Measurements from ENCODE around the gene C19orf44.

The C19orf44 gene

GRCh38 chr19:16559780-16560276 lies 63.6 kb downstream of the C19orf44 start:
- DNase-seq (ENCODE audit: low read depth) = peak; percentile 51
- TF ChIP-seq CTCF (conservative IDR thresholded peaks at IDR 0.05; ENCODE audit: low read depth, low read length) = no peak
- H3K4me3 ChIP-seq (ENCODE audit: low read depth, low read length) = no peak overlapping the region

- no peak for DNase-seq (ENCODE audit: low read depth)
- TF ChIP-seq CTCF (conservative IDR thresholded peaks at IDR 0.05; ENCODE audit: low read depth, low read length) = no peak
- no peak overlapping the region for H3K4me3 ChIP-seq (ENCODE audit: low read depth, low read length)
These were observed 65.2 kb downstream of the C19orf44 start for GRCh38 chr19:16561382-16561781.

- no peak for DNase-seq (ENCODE audit: low read depth)
- no peak for TF ChIP-seq CTCF (conservative IDR thresholded peaks at IDR 0.05; ENCODE audit: low read depth, low read length)
These were observed 66.4 kb downstream of the C19orf44 start for GRCh38 chr19:16562608-16563025.

GRCh38 chr19:16564842-16565241 lies 68.6 kb downstream of the C19orf44 start:
- no peak for DNase-seq (ENCODE audit: low read depth)
- H3K4me3 ChIP-seq (ENCODE audit: low read depth, low read length) = no peak overlapping the region
- no peak for TF ChIP-seq CTCF (conservative IDR thresholded peaks at IDR 0.05; ENCODE audit: low read depth, low read length)

More at GRCh38 chr19:16562608-16563025, 66.4 kb downstream of the C19orf44 start:
- no peak overlapping the region for H3K4me3 ChIP-seq (ENCODE audit: low read depth, low read length)

- no peak overlapping the region for H3K4me3 ChIP-seq (ENCODE audit: low read depth, low read length)
- no peak for TF ChIP-seq CTCF (conservative IDR thresholded peaks at IDR 0.05; ENCODE audit: low read depth, low read length)
- DNase-seq (ENCODE audit: low read depth) = no peak
These were observed 70.0 kb downstream of the C19orf44 start for GRCh38 chr19:16566161-16566560.

GRCh38 chr19:16566702-16567101 lies 70.5 kb downstream of the C19orf44 start:
- DNase-seq (ENCODE audit: low read depth) = no peak
- TF ChIP-seq CTCF (conservative IDR thresholded peaks at IDR 0.05; ENCODE audit: low read depth, low read length) = no peak
- H3K4me3 ChIP-seq (ENCODE audit: low read depth, low read length) = no peak overlapping the region

GRCh38 chr19:16569609-16570320 lies 73.6 kb downstream of the C19orf44 start:
- H3K4me3 ChIP-seq (ENCODE audit: low read depth, low read length) = no peak overlapping the region
- DNase-seq (ENCODE audit: low read depth) = no peak
- TF ChIP-seq CTCF (conservative IDR thresholded peaks at IDR 0.05; ENCODE audit: low read depth, low read length) = no peak
